Stimulated activated CD8-positive, alpha-beta memory T cell treated with anti-CD3 and anti-CD28 coated beads, Interleukin-7, amount 100 ng/mL, for 4 hours (primary cell): ENCODE measurements around the gene RHNO1.

ENCODE experiments used
- DNase-seq, 2 donors: peaks; one replicate each; pipeline ENCODE4 v3.0.0-alpha.2; 2020; ENCODE audit warnings: low read depth in 2 of 2

The RHNO1 gene

DNA sequence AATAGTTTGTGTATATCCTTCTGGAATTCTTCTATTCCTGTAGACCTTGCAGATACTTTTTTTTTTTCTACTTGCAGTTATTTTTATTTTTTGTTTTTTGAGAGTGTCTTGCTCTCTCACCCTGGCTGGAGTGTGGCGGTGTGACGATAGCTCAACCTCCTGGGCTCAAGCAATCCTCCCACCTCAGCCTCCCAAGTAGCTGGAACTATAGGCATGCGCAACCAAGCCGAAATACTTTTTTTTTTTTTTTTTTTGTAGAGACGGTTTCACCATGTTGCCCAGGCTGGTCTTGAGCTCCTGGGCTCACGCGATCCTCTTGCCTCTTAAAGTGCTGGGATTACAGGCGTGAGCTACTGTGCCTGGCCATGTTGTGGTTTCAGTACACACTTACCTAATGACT is 23.6 kb downstream of the RHNO1 start:
- no peak for DNase-seq

DNA sequence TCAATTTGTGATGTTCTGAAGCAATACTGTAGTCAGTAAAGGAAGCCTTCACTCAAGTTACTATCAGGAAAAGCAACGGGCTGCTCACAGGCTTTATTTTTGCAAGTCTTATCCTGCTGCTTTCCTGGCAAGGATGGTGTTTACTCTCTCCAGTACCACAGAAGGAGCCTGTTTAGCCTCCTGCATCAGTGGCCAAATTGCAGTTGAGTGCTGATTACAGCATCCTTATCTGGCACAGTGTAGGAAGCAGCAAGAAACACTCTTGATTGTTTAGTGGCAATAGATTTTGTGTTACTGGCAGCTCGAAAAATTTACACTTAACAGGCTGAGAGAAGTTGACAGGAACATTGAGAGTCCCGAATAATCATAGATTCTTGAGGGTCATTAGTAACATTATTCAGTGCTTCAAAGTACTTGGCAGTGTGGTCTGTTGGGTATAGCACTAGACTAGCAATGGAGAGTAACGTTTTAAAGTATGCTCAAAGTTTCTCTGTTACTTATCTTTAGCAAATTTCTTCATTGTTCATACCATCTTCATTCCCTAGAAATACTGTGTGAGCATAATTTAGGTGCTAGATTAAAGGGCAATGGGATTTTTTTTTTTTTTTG is 25.4 kb downstream of the RHNO1 start:
- no peak for DNase-seq

DNA sequence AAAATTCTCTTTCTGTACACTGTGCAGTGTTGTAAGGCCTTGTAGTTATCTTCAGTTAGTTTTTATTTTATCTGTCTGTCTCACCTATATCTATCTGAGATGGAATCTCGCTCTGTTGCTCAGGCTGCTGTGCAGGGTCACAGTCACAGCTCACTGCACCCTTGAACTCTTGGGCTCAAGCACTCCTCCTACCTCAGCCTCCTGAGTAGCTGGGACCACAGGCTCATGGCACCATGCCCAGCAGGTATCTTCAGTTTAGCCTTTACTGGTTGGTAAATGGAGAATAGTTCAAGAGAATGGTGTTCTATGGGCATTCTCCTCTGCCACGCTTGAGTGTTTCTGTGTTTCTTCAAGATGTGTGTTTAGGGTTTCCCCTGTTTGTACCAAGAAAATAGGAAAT is 27.2 kb downstream of the RHNO1 start:
- DNase-seq, result no peak

DNA sequence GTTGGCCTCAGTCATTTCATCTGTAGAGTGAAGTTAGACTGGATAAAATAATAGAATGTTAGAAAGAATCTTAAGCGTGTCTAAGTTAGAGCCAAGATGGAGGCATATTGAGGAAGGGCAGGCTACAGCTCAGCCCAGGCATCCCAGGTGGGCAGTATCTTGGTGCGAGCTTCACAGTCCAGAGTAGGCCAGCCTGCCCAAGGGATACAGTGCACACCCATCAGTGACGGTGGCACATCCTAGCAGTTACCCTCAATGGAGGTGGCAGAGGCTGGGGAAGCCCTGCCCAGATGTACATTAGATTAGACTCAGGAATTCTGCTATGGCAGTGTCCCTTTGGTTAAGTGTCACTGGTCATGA is 35.2 kb downstream of the RHNO1 start:
- no peak for DNase-seq

DNA sequence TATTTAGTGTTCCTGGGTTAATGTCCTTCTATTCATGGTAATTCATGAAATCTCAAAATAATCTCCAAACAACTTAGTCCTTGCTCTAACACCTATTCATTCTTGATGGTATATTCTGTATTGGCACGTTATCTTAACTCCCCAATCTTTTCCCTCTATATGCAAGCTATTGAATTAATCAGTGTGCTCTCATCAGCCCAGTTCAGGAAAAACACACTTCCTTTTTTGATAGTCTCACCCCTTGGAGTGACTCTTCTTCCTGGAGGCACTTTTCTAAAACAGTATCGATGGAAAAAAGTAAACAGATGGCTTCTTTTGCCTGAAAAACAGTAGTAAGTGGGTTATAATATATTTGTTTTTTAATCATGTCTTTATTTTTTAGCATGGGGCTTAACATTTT is 42.2 kb downstream of the RHNO1 start:
- no peak for DNase-seq

DNA sequence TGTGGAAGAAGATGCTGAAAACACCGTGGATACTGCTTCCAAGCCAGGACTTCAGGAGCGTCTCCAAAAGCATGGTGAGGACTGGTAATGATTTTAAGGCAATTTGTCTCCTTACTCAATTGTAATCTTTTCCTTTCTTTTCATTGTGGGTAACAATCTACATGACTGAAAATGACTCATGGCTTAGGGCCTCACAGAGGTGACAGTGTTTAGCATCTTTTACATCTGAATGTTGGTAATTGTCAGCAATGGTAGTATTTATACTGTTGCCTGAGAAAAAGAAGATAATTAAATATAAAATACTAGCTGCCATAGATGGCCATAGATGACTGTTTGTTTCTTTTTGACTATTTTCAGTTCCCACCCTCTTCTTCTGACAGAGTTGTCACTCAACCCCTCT is 45.3 kb downstream of the RHNO1 start:
- no peak for DNase-seq

DNA sequence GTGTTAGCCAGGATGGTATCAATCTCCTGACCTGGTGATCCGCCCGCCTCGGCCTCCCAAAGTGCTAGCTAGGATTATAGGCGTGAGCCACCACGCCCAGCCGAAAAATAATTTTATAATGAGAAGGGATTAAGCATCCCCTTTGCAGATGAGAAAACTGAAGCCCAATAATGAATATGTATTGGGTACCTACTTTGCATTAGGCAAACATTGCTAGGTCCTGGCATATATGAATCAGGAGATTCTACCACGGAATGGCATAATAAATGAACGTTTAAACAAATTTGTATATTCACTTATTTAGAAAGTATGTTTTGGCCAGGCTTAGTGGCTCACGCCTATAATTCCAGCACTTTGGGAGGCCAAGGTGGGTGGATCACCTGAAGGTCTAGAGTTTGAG is 46.0 kb downstream of the RHNO1 start:
- DNase-seq, result no peak

DNA sequence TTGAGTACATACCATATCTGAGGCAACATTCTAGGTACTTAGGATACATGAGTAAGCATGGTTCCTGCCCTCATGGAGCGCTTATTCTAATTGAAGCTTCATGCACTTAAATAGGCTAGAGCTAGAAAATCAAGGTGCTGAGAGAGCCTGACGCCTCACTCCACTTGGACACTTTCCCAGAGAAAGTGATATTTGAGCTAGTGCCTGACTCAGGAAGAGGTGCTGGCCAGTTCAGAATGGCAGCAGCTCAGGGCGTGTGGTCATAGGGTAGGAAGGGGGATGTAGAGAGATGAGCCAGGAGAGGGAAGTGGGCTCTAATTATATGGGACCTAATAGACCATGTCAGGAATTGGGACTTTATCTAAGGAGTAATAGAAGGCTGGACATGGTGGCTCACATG is 47.0 kb downstream of the RHNO1 start:
- no peak for DNase-seq

DNA sequence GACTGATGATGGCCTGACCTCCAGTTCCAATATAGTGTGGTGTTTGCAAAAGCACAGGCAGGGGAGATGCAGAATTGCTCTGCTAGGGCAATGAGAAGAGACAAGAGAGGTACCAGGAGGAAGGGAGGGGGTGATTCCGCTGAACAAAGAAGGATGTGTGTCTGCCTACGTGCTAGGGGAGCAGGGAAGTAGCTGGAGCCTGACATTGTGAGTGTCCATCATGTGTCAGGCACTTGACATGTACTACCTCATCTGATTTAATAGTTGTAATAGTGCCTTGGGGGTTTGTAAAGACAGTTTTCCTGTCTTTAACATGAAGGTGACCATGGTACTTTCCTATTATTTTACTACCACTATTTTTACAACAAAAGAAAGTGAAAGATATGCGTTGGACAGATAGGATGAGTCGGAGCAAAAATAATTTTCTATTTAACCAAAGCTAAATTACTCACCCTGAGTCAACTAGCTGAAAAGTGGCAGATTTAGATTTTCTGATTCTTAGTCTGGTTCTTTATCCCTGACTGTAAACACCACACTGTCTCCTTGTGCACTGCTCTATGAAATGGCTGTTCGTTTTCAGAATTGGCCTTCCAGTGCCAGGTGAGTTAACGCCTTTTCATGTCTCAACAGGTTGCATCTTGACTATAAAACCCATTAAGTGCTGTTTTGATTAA is 48.4 kb downstream of the RHNO1 start:
- no peak for DNase-seq

DNA sequence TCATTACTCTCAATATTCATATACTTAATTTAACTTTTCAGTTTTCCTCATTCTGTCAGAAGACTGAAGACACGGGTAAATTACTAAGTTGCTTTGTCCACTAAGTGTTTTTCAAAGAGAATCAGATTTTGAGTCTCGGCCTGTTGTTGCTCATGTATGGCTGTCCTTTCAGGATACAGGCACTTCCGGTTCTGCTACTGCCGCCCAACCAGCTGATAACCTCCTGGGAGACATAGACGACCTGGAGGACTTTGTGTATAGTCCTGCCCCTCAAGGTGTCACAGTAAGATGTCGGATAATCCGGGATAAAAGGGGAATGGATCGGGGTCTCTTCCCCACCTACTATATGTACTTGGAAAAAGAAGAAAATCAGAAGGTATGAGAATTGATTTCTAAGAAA is 53.8 kb downstream of the RHNO1 start:
- DNase-seq, result no peak

DNA sequence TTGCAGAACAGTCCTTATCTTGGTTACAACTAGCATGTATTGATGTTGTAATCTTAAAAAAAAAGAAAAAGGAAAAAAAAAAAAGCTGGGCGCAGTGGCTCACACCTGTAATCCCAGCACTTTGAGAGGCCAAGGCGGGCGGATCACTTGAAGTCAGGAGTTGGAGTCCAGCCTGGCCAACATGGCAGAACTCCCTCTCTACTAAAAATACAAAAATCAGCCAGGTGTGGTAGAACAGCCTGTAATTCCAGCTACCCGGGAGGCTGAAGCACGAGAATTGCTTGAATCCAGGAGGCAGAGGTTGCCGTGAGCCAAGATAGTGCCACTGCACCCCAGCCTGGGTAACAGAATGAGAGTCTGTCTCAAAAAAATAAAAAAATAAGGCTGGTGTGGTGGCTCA is 56.6 kb downstream of the RHNO1 start:
- DNase-seq, result no peak

DNA sequence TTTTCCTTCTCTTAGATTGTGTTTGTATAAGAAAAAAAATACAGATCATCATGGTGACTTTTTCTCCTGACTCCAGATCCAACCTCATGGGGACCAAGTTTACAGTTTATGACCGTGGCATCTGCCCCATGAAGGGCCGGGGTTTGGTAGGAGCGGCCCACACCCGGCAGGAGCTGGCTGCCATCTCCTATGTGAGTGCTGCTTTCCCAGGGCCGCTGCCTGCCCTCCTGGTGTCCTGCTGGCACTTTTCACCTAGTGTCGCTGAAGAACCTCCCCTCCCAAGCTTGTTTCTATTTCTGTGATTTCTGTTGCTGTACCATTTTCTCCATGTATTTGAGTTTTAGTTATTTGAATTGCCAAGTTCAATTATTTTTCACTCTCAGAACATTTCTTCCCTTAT is 57.3 kb downstream of the RHNO1 start:
- no peak for DNase-seq

DNA sequence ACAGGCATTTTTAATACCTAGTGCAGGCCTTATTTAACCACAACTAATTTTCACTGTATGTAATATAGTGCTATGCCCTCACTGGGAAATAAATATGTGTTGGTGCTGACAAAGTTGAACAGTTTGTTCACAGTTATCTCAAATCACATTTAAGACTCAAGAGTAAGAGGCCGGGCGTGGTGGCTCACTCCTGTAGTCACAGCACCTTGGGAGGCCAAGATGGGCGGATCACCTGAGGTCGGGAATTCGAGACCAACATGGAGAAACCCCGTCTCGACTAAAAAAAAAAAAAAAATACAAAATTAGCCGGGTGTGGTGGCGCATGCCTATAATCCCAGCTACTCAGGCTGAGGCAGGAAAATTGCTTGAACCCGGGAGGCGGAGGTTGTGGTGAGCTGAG is 59.3 kb downstream of the RHNO1 start:
- DNase-seq, result no peak

DNA sequence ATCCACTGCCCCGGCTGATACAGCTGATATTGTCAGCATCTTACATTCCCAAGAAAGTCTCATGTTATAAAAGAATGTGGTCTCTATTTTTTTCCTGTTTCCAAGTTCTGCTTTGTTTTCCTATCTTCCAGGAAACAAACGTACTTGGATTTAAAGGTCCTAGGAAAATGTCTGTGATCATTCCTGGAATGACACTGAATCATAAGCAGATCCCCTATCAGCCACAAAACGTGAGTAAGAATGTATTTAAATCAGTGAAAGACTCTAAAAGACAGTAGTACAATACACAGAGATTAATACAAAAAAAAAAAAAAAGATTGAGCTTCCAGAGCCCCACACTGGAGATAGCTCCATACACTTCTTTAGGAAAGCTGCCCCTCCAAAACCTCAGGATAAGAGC is 60.5 kb downstream of the RHNO1 start:
- DNase-seq, result no peak
